ENCODE measurements around the gene SFTA2.

GRCh38 chr6:30945281-30945680 lies 13.3 kb upstream of the SFTA2 start:
- TF ChIP-seq ZC3H10 (CRISPR knock-in tag; IDR thresholded peaks at IDR 0.05) (no peak), ZNF70 (CRISPR knock-in tag; IDR thresholded peaks at IDR 0.05) (no peak)

Measured in SK-N-SH treated with all-trans-retinoic acid at 6 μM for 48 hours (cell line).